GM12892 (cell line): ENCODE results near the gene SPSB1.

Experiments used
- DNase-seq: peaks from one replicate; pipeline ENCODE4 v3.0.0; 2011; ENCODE audit not compliant: insufficient read length
- FAIRE-seq: peaks from 2 replicates; lab custom pipeline; 2011; peaks lifted over from hg19 to GRCh38; lab: Jason Lieb, UNC
- POLR2A ChIP-seq: IDR thresholded peaks from 2 replicates; pipeline ENCODE4 v1.6.1; 2011; ENCODE audit warnings: low read depth, low read length, control low read depth
- POLR2AphosphoS5 ChIP-seq: IDR thresholded peaks from 2 replicates; pipeline ENCODE4 v1.6.1; 2011; ENCODE audit warnings: low read depth, low read length, control low read depth
- TAF1 ChIP-seq: IDR thresholded peaks from 2 replicates; pipeline ENCODE4 v1.6.1; 2011; ENCODE audit warnings: low read depth, mild to moderate bottlenecking, control low read depth, low read length, borderline replicate concordance

The SPSB1 gene

GRCh38 chr1:9271861-9272595 lies 20.7 kb upstream of the SPSB1 start:
- no peak for FAIRE-seq

GRCh38 chr1:9273177-9273576 lies 19.5 kb upstream of the SPSB1 start:
- DNase-seq (no peak), FAIRE-seq (no peak)
- no peak for TF ChIP-seq TAF1
- TF ChIP-seq POLR2AphosphoS5, result no peak
- TF ChIP-seq POLR2A, result no peak

More at GRCh38 chr1:9271861-9272595, 20.7 kb upstream of the SPSB1 start:
- DNase-seq, result no peak
- TF ChIP-seq TAF1 (no peak), POLR2AphosphoS5 (no peak), POLR2A (no peak)

GRCh38 chr1:9275161-9275560 lies 17.5 kb upstream of the SPSB1 start:
- DNase-seq (no peak), FAIRE-seq (no peak)
- TF ChIP-seq POLR2AphosphoS5, result no peak
- TF ChIP-seq TAF1, result no peak
- TF ChIP-seq POLR2A, result no peak

- FAIRE-seq, result peak; percentile 95
- TF ChIP-seq POLR2AphosphoS5 (no peak), POLR2A (no peak), TAF1 (no peak)
- DNase-seq, result peak; percentile 65
Measured at GRCh38 chr1:9275567-9276034, 17.1 kb upstream of the SPSB1 start.

GRCh38 chr1:9278116-9278515 lies 14.6 kb upstream of the SPSB1 start:
- FAIRE-seq, result no peak

GRCh38 chr1:9278585-9279153 lies 14.0 kb upstream of the SPSB1 start:
- no peak for TF ChIP-seq POLR2A
- no peak for TF ChIP-seq TAF1
- TF ChIP-seq POLR2AphosphoS5, result no peak
- FAIRE-seq, result no peak
- no peak for DNase-seq

More at GRCh38 chr1:9278116-9278515, 14.6 kb upstream of the SPSB1 start:
- no peak for DNase-seq
- no peak for TF ChIP-seq POLR2AphosphoS5
- no peak for TF ChIP-seq POLR2A
- TF ChIP-seq TAF1, result no peak

GRCh38 chr1:9279172-9279840 lies 13.4 kb upstream of the SPSB1 start:
- FAIRE-seq (no peak), DNase-seq (no peak)
- TF ChIP-seq POLR2AphosphoS5, result no peak
- no peak for TF ChIP-seq TAF1
- no peak for TF ChIP-seq POLR2A

GRCh38 chr1:9280015-9280860 lies 12.5 kb upstream of the SPSB1 start:
- TF ChIP-seq POLR2A, result no peak
- no peak for TF ChIP-seq POLR2AphosphoS5
- TF ChIP-seq TAF1, result no peak
- DNase-seq, result no peak
- no peak for FAIRE-seq

- peak; percentile 14 for FAIRE-seq
- TF ChIP-seq TAF1 (no peak), POLR2A (no peak), POLR2AphosphoS5 (no peak)
- DNase-seq, result no peak
Measured at GRCh38 chr1:9281071-9281827, 11.4 kb upstream of the SPSB1 start.
